MCF 10A (cell line): ENCODE data around the gene COL4A6. TPM values are rescaled to one million over a fixed set of nuclear protein-coding genes. Genes with fewer than 3 reads are reported as not detected.

Source experiments
- BruUV-seq: library from RNA; stranded (reverse); fragments of 400-500 nt; replicated peaks from 2 replicates; lab custom pipeline; 2021; lab: Mats Ljungman, UMichigan
- CTCF ChIA-PET: fragments of 300-600 bp; sonication (Branson Sonifier 250); formaldehyde crosslinking; extraction: SDS; loops from one replicate; lab custom pipeline; 2021; ENCODE audit warnings: antibody characterized with exemption, inconsistent platforms; lab: Yijun Ruan, JAX
- POLR2A ChIA-PET: fragments of 300-600, 350-650 bp; sonication (Branson Sonifier 250); formaldehyde crosslinking; extraction: SDS; loops from one replicate; lab custom pipeline; 2020; ENCODE audit warnings: antibody characterized with exemption, inconsistent platforms; lab: Yijun Ruan, JAX
- DNase-seq: peaks from one replicate; pipeline ENCODE4 v3.0.0-alpha.2; 2018; ENCODE audit not compliant: unreplicated experiment
- H3K27ac Mint-ChIP-seq: one replicate; pipeline ENCODE4 v1.8.0; 2022; ENCODE audit warnings: mild to moderate bottlenecking, low read depth, mixed read lengths; ENCODE audit not compliant: unreplicated experiment
- H3K27me3 Mint-ChIP-seq: one replicate; pipeline ENCODE4 v1.8.0; 2022; ENCODE audit warnings: mixed read lengths; ENCODE audit not compliant: insufficient read depth, unreplicated experiment
- H3K36me3 Mint-ChIP-seq: one replicate; pipeline ENCODE4 v1.8.0; 2022; ENCODE audit warnings: mild to moderate bottlenecking, moderate library complexity, mixed read lengths; ENCODE audit not compliant: insufficient read depth, unreplicated experiment
- H3K4me1 Mint-ChIP-seq: one replicate; pipeline ENCODE4 v1.8.0; 2022; ENCODE audit warnings: mixed read lengths; ENCODE audit not compliant: insufficient read depth, unreplicated experiment
- H3K4me3 Mint-ChIP-seq: one replicate; pipeline ENCODE4 v1.8.0; 2022; ENCODE audit warnings: mild to moderate bottlenecking, moderate library complexity, mixed read lengths; ENCODE audit not compliant: unreplicated experiment
- H3K9me3 Mint-ChIP-seq: one replicate; pipeline ENCODE4 v1.8.0; 2022; ENCODE audit warnings: mixed read lengths; ENCODE audit not compliant: unreplicated experiment
- intact Hi-C: fragments of 100-400 bp; cut with micrococcal nuclease; formaldehyde crosslinking; loops from 2 replicates; pipeline ENCODE4 v1.14.1; 2022
- total RNA-seq: library from RNA; stranded (reverse); gene quantifications from 2 replicates; pipeline ENCODE4 v1.2.3, GENCODE V29; 2022
- TF ChIP-seq, protein P1 (sequence below): fragments of 200-600 bp; IDR thresholded peaks from one replicate; pipeline ENCODE4 v1.8.0; 2022; ENCODE audit warnings: antibody characterized with exemption, mild to moderate bottlenecking; ENCODE audit not compliant: unreplicated experiment

Gene COL4A6
- total RNA-seq, 1 experiment from 2014 or later: 58.3 TPM

DNA sequence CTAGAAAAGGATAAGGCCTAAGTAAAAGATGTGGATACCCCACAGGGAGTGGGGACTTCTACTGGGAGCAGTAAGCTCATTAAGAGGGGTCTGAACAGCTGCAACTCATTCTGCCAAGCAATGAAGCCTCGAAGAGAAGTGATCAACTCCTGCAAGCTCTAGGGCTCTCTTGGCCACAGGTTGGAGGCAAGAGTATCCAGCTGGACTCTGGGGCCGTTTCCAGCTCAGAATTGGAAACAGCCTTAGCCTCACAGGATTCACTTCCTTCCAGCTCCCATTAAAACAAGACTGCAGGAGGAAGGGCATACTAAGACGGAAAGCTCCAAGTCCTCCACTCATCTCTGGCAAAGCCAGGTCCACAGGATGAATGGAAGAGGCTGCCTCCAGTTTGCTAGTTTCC is 220.3 kb downstream of the COL4A6 start:
- ChIA-PET POLR2A (no interaction called here), CTCF (interaction anchor here (1.3 kb wide), 2 partner anchors 8 to 18 kb away, joined by 3 to 5 read pairs; no protein-coding TSS in a partner anchor)
- H3K4me3 Mint-ChIP-seq: no peak overlapping the region
- H3K27me3 Mint-ChIP-seq: peaks cover 72% of the 10 kb centered on the region
- peaks cover 40% of the 10 kb centered on the region for H3K36me3 Mint-ChIP-seq
- no peaks in the 10 kb centered on the region for H3K9me3 Mint-ChIP-seq
- no TSS peak for BruUV-seq
- no peak overlapping the region for H3K27ac Mint-ChIP-seq
- intact Hi-C loops: no loop called here
- no peaks in the 10 kb centered on the region for H3K4me1 Mint-ChIP-seq
- DNase-seq: no peak
- TF ChIP-seq, protein P1, sequence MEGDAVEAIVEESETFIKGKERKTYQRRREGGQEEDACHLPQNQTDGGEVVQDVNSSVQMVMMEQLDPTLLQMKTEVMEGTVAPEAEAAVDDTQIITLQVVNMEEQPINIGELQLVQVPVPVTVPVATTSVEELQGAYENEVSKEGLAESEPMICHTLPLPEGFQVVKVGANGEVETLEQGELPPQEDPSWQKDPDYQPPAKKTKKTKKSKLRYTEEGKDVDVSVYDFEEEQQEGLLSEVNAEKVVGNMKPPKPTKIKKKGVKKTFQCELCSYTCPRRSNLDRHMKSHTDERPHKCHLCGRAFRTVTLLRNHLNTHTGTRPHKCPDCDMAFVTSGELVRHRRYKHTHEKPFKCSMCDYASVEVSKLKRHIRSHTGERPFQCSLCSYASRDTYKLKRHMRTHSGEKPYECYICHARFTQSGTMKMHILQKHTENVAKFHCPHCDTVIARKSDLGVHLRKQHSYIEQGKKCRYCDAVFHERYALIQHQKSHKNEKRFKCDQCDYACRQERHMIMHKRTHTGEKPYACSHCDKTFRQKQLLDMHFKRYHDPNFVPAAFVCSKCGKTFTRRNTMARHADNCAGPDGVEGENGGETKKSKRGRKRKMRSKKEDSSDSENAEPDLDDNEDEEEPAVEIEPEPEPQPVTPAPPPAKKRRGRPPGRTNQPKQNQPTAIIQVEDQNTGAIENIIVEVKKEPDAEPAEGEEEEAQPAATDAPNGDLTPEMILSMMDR: no peak

DNA sequence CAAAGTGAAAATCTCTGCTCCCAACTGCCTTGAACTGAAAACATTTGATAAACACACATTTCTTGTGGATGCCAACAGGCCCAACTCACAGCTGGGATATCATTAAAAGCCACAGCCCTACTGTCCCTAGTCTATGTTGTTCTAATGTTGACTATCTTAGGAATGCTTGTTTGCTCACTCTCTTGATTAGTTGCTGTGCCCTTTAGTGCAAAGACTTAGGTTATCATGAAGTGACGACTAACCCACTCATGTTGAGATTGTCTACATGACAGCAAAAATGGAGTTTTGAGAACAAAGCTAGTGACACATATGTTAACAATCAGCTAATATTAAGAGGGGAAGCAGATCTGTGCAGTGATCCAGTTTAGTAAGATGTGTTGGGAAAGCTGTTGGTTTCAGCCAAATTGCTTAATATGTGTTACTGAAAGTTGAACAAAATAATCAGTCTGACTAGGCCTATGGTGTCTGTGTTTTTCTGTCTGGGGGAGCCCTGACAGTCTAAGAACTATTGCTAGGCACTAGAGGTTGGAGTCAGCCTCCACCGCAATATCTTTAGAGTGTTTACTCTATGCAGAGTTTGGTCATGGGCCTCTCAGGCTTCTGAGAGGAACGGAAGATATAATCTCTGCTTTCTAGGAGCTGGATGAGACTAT is 221.2 kb downstream of the COL4A6 start:
- POLR2A ChIA-PET: no interaction called here
- no peak for DNase-seq
- Mint-ChIP-seq H3K36me3 (peaks cover 44% of the 10 kb centered on the region), H3K27ac (no peak overlapping the region), H3K9me3 (no peaks in the 10 kb centered on the region), H3K27me3 (peaks cover 80% of the 10 kb centered on the region), H3K4me1 (no peaks in the 10 kb centered on the region), H3K4me3 (no peak overlapping the region)
- BruUV-seq: no TSS peak
- CTCF ChIA-PET: interaction anchor here (1.1 to 1.7 kb wide), 6 partner anchors 7 to 332 kb away, joined by 3 to 10 read pairs (median 4); no protein-coding TSS in a partner anchor
- intact Hi-C loops: no loop called here
- TF ChIP-seq, protein P1: no peak

DNA sequence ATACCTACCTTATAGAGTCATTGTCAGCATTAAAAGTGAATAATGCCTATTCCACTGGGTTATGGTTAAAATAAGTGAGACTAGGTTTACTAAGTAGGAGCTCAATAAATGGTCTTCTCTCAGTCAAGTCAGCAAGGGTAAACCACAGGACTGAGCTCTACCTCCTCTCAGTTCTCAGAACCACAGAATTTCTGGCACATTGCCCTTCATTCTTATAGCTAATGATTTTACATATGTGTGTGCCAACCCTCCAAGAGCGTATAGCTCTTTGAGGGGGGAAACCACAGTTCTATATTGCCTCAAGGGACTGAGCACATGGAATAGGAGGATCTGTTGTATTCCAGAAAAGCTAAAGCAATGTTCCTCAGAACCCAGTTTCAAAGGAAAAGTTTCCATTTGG is 221.8 kb downstream of the COL4A6 start:
- Mint-ChIP-seq H3K4me1 (no peaks in the 10 kb centered on the region), H3K36me3 (peaks cover 44% of the 10 kb centered on the region), H3K27me3 (peaks cover 80% of the 10 kb centered on the region), H3K9me3 (no peaks in the 10 kb centered on the region), H3K27ac (no peak overlapping the region), H3K4me3 (no peak overlapping the region)
- CTCF ChIA-PET: interaction anchor here (1.1 to 1.7 kb wide), 4 partner anchors 8 to 332 kb away, joined by 3 to 10 read pairs (median 4); no protein-coding TSS in a partner anchor
- no TSS peak for BruUV-seq
- DNase-seq: peak; percentile 6
- intact Hi-C loops: no loop called here
- TF ChIP-seq, protein P1: no peak
- POLR2A ChIA-PET: no interaction called here

DNA sequence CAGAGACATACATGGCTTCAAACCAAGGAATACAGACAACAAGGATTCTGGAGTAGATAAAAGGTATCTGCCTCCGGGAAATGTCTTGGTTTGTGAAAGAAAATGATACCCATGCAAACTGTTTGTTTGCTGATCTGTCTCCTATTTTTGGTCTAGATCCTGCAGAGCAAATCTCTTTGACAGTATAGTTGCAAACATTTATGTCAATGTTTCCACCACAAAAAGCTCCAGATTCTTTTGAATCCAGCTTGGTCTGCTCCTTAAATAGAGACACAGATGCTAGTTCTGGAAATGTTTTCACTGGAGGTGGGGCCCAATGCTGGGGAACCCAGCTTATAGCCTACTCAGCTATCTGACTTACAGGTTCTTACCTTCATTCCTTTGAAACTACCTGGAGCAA is 226.9 kb downstream of the COL4A6 start:
- Mint-ChIP-seq H3K36me3 (peaks cover 24% of the 10 kb centered on the region), H3K27ac (no peak overlapping the region), H3K4me3 (no peak overlapping the region), H3K4me1 (no peaks in the 10 kb centered on the region), H3K9me3 (no peaks in the 10 kb centered on the region), H3K27me3 (peaks cover 72% of the 10 kb centered on the region)
- BruUV-seq: no TSS peak
- intact Hi-C loops: no loop called here
- POLR2A ChIA-PET: interaction anchor here (0.8 kb wide), 1 partner anchor 230 kb away, joined by 3 read pairs; no protein-coding TSS in a partner anchor
- TF ChIP-seq, protein P1: no peak
- no peak for DNase-seq
- CTCF ChIA-PET: interaction anchor here (1.4 to 1.8 kb wide), 2 partner anchors 13 to 14 kb away, joined by 3 to 5 read pairs; no protein-coding TSS in a partner anchor
